ENCODE data around the gene OR12D1. TPM values are rescaled to one million over a fixed set of nuclear protein-coding genes. Genes with fewer than 3 reads are reported as not detected.

OR12D1 gene
- total RNA-seq, 4 donors from 2014 or later, result not detected

GRCh38 chr6:29456971-29457370 lies 42.2 kb downstream of the OR12D1 start, which contains the start of the genes OR11A1 and OR2H1:
Gene OR11A1 (minus strand): TSS chr6:29457071. CDS start chr6:29427641, 29,430 bp downstream.
Gene OR2H1 (plus strand): TSS chr6:29457155. CDS start chr6:29461770, 4,615 bp downstream.
- Histone ChIP-seq H3K4me3 (no peak within 1 kb of the TSS), H3K36me3 (no peaks in the 10 kb centered on the region)
- no peak for DNase-seq

GRCh38 chr6:29461021-29461814 lies 46.5 kb downstream of the OR12D1 start:
- no peak for TF ChIP-seq POLR2A (IDR thresholded peaks at IDR 0.05)
- no peak for TF ChIP-seq CTCF (IDR thresholded peaks at IDR 0.05)
- Histone ChIP-seq H3K4me3 (no peak overlapping the region), H3K4me1 (no peaks in the 10 kb centered on the region), H3K27ac (no peak overlapping the region), H3K27me3 (no peaks in the 10 kb centered on the region), H3K9me3 (no peaks in the 10 kb centered on the region), H3K36me3 (no peaks in the 10 kb centered on the region)
- DNase-seq, result no peak

More at GRCh38 chr6:29456971-29457370, 42.2 kb downstream of the OR12D1 start, which contains the start of the genes OR11A1 and OR2H1:
- no peak for TF ChIP-seq POLR2A (IDR thresholded peaks at IDR 0.05)
- no peak for TF ChIP-seq CTCF (IDR thresholded peaks at IDR 0.05)
- Histone ChIP-seq H3K9me3 (no peaks in the 10 kb centered on the region), H3K27ac (no peak within 1 kb of the TSS), H3K27me3 (no peaks in the 10 kb centered on the region), H3K4me1 (no peaks in the 10 kb centered on the region)

GRCh38 chr6:29462022-29462421 lies 47.3 kb downstream of the OR12D1 start:
- TF ChIP-seq CTCF (IDR thresholded peaks at IDR 0.05), result no peak
- no peak for TF ChIP-seq POLR2A (IDR thresholded peaks at IDR 0.05)
- Histone ChIP-seq H3K36me3 (no peaks in the 10 kb centered on the region), H3K4me1 (no peaks in the 10 kb centered on the region), H3K4me3 (no peak overlapping the region), H3K27ac (no peak overlapping the region), H3K9me3 (no peaks in the 10 kb centered on the region), H3K27me3 (no peaks in the 10 kb centered on the region)
- no peak for DNase-seq

GRCh38 chr6:29465279-29465678 lies 50.6 kb downstream of the OR12D1 start:
- Histone ChIP-seq H3K36me3 (no peaks in the 10 kb centered on the region), H3K27me3 (no peaks in the 10 kb centered on the region), H3K4me3 (no peak overlapping the region), H3K9me3 (no peaks in the 10 kb centered on the region), H3K27ac (no peak overlapping the region), H3K4me1 (no peaks in the 10 kb centered on the region)
- TF ChIP-seq CTCF (IDR thresholded peaks at IDR 0.05), result no peak
- TF ChIP-seq POLR2A (IDR thresholded peaks at IDR 0.05), result no peak
- no peak for DNase-seq

GRCh38 chr6:29465801-29466200 lies 51.1 kb downstream of the OR12D1 start:
- Histone ChIP-seq H3K27me3 (no peaks in the 10 kb centered on the region), H3K9me3 (no peaks in the 10 kb centered on the region), H3K27ac (no peak overlapping the region), H3K4me1 (no peaks in the 10 kb centered on the region), H3K4me3 (no peak overlapping the region), H3K36me3 (no peaks in the 10 kb centered on the region)
- no peak for TF ChIP-seq CTCF (IDR thresholded peaks at IDR 0.05)
- no peak for TF ChIP-seq POLR2A (IDR thresholded peaks at IDR 0.05)
- no peak for DNase-seq
